GM03348 (cell line): ENCODE data around the gene ARHGAP23.

ENCODE experiments used
- DNase-seq: peaks from one replicate; pipeline ENCODE4 v3.0.0; 2012; ENCODE audit warnings: low spot score

ARHGAP23 gene

DNA sequence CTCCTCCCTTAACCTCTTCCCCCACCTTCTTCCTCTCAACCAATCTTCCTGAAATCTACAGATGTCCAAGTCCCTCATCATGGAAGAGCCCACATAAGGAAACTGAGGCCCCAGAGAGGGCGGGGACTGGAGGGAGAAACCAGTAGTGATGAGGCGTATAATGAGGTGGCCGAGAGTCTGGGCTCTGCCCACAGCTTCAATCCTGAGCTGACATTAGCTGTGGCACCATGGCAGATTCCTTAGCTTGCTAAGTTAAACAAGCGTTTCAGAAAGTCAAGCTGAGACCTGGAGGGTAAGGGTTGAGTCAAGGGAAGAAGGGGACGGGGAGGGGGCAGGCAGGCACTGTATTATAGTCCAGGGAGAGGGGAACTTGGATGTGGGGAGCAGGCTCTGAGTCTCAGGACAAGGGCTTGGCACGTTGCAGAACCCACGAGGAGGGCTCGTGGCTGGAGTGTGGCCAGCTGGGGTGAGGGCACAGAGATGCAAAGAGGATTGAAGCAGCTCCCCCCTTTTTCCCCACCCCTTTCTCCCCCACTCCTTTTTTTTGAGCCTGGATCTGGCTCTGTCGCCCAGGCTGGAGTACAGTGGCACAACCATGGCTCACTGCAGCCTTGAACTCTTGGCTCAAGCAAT is 13.3 kb downstream of the ARHGAP23 start:
- no peak for DNase-seq

DNA sequence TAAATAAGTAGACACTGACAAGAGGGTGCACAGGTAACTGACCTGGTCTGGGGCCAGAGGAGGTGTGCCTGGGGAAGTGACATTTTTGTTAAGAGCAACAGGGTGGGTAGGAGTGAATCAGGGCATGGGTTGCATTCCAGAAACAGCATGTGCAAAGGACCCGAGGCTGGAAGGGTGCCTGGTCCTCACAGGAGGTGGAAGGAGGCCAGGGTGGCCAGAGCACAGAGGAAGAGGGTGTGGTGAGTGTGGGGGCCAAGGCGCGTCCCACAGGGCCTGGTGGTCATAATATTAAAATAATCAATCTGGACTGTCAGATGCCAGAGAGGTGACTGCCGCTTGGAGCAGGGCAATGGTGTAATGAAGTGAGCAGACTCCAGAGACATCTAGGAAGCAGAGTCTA is 14.3 kb downstream of the ARHGAP23 start:
- DNase-seq: peak; percentile 50

DNA sequence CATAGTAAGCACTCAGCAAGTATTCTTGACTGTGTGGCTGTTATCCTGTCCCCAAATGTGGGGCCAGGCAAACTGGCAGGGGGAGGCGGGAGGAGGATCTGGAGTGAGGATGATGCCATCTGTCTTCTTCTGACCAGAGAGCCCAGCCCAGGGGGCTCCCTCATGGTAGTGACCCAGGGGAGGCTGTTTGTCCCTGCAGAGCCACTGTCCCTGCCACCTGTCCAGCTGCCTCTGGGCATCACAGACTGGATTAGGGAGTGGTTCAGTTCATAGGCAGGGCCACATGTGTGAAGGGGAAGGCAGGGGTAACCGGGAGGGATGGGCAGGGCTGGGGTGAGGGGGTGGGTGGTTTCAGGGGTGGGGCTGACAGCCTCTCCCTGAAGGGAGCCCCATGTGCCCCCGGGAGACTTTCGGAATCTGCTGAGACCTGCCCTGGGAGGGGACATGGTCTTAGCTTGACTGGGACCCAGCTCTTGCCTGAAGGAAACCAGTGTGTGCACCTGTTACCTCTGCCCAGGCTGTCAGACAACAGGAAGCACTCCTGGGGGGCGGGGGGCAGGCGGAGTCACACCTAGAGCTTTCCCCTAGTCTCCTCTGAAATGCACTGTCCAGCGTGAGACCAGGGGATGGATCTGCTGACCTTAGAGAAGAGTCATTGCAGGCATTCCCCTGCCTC is 15.2 kb downstream of the ARHGAP23 start:
- DNase-seq: no peak

DNA sequence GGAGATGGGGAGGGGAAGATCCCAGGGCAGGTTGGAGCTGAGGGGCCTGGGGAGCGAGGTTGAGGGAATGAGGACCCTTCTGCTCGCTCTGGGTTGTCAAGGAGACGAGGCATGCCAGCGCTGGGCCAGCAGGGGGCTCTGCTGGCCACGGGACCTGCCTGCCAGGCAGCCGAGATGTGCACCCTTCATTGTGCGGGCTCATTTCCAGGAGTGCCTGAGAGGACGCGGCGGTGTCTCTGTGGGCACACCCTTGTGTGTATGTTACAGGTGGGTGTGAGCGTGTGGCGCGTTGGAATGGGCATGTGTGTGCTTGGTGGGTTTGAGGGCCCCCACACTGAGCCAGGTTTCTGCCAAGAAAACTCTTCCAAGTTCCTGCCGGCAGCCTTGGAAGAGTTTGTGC is 15.9 kb downstream of the ARHGAP23 start:
- peak; percentile 88 for DNase-seq

DNA sequence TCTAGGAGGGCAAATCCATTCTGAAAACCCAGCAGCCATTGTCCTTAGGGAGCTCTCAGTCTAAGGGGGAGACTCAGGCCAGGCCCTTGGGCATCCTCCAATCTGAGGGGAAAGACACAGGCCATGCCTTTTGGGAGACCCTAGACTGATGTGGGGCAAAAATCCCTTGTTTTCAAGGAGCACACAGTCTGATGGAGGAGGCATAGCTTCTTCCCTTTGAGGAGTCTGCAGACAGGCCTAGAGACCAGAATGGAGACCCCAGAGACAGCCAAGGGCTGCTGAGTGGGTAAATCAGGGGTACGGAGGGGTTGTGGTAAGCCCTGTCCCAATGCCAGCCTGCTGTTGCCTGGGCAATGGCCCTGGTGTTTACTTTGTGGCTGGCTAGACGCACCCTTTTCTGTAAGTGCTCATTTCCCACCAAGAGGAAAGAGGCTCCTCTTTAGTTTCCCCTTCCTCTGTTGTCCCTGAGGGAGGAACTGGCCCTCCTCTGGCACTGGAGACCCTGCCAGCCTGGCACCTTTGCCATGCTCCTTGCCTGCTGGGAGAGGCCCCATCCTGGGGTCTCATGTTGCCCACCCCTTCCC is 19.3 kb downstream of the ARHGAP23 start:
- no peak for DNase-seq

DNA sequence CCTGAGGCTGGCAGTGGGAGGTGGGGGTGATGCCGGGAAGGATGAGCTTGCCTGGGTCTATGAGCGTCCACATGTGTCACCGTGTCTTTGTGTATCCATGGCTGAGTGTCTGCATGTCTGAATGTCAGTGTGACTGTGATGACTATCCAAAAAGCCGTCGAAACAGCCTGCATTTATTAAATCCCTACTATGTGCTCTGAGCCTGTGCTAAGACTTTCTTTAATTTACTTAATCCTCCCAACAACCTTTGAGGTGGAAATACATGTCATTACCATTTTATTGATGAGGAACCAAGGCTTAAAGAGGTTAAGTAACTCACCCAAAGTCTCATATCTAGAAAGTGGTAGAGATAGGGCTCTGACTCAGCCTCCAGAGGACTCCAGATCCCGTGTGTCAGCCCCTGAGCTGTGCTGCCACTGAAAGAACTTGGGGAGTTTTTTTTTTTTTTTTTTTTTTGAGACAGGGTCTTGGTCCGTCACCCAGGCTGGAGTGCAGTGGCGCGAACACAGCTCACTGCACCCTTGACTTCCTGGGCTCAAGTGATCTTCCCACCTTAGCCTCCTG is 20.0 kb downstream of the ARHGAP23 start:
- no peak for DNase-seq

DNA sequence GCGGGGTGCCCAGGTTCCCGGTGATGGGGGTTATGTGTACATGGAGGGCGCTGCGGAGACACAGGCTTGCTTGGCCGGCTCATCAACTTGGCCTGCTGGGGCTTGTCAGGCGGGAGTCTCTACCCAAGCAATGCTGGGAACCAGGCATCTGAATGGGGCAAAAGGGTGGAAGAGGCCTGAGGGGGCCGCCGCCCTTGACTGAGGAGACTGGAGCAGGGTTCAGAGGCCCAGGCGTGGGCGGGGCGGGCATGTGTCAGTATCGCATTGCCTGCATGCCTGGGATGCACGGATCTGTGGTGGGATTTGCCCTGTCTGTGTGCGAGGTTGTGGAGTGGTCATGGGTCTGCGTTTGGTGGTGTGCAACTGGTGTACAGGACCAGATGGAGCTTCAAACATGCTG is 21.1 kb downstream of the ARHGAP23 start:
- no peak for DNase-seq

DNA sequence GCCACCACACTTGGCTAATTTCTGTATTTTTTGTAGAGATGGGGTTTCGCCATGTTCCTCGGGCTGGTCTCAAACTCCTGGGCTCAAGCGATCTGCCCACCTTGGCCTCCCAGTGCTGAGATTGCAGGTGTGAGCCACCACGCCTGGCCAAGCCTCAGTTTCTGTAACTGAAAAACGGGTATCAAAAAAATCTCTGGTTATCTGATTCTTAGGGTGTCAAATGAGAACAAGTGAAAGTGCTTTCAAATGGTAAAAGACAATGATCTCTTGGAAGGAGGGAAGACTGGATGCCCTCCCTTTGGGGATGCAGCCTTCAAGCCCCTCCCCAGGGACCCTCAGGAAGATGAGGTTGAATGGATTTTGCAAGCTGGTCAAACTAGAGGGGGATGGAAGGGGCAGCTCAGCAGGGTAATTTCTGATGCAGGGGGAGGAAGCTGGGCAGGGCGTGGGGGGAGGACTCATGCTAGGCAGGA is 22.3 kb downstream of the ARHGAP23 start:
- DNase-seq: no peak

DNA sequence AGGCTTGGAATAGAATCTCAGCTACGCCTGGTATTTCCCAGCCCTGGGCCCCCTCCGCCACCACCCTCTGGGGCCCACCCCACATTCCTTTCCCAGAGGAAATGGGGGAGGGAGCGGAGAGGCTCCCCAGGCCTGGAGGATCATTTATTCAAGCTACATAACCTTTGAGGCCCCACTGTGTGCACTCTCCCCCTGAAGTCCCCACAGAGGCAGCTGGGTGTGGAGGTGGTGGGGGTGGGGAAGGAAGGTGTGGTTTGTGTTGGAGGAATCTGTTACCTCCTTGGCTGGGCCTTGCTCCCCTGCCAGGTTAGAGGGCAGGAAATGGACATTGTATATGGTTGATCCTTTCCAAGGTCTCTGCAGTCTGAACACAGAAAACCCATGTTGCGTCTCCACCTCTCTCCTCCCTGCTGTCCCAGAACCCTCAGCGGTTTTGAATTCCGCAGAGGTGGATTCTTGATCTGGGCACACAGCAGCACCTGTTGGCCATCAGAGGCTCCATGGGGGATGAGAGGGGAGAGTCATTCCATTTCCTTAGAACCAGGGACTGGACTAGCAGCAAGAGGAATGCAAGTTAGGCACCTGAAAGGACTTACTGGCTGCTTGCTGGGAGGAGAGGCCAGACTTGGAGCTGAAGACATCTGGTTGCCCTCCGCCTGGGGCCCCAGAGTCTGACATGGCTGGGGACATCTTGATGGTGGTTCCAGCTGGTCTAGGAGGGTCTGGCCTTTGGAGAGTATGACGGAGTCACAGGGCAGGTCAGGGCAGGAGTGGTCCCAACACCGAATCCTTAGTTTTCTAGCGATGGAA is 23.0 kb downstream of the ARHGAP23 start:
- DNase-seq: peak; percentile 94

DNA sequence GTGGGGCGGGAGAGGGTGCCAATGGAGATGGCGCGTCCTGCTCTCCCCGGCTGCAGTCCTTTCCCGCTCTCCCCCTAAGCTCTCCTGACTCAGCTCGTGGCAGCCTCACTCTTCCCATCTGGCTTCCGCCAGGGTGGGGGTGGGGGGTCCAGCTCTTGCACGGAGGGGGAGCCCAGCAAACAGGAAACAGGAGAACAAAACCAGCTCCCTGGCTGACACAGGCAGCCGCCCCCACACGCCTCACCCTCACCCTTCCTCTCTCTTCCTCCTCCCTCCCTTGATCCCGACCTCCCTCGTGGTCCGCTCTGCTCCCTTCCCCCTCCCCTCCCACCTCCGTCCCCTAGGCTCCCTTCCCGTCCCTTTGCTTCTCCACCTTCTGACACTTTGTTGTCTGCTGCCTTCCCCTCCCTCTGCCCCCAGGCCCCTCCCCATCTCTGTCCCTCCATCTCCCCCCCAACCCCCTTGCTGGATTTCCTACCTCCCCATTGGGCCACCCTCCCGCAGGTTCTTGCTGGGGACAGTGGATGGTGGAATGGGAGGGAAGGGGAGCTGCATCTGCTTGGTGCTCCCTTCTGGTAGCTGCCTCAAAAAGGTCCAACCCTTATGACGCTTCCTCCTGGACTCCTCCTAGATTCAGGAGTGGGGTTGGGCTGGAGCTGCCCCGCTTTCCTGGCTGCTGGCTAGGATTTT is 23.7 kb downstream of the ARHGAP23 start:
- DNase-seq: peak; percentile 92

DNA sequence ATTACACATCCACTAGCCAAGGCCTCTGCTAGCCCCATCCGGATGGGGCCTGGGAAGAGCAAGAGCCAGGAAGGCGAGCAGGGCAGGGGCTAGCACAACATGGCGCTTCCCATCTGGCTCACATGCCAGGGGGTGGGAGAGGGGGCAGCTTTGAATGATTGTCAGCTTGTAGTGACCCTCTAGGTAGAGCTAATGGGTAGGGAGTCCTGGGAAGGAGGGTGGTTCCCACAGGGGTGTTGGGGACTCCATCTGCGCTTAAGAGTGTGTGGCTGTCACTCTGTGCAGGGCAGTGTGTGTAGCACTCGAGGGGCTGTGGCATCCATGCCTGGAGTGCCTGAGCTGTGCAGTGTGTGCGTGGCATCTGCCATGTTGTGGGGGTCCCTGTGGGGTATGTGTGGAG is 24.5 kb downstream of the ARHGAP23 start:
- DNase-seq: no peak

DNA sequence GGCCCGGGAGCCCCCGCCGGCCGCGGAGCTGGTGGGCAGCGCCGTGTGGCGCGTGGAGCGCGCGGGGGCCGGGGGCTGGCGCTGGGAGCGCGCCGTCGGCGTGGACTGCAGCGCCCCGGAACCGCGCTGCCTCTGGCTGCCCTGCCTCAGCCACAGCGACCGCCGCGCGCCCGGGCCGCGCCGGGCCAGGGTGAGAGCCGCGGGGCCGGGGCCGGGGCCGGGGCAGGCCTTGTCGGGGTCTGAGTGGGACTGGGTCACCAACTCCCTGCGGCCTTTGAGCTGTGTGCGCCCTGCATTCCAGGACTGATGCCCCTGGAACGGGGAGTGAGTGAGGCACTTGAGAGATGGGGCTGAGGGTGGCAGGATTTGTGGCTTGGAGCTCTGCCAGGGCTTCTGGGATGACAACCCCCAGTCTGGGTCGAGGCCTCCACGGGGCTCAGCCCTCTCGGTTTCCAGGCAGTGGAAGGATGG is 25.7 kb downstream of the ARHGAP23 start:
- peak; percentile 73 for DNase-seq

DNA sequence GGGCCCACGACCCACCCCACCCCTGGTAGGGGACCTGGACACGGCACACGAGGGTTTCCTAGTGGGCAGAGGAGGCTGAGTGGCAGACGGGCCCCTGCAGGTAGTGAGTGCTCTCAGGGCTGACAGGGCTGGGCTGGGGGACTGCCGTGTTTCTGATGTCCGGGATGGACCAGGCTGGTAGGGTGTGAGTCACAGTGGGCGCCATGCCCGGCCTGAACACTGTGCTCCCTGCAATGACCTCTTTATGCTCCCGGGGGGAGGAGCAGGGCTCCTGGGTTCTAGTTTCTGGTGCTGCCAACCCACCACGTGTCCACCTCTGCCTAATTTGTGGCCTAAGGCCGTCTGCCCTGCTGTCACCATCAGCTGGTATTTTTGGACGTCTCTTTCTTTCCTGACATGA is 26.3 kb downstream of the ARHGAP23 start:
- DNase-seq: peak; percentile 89

DNA sequence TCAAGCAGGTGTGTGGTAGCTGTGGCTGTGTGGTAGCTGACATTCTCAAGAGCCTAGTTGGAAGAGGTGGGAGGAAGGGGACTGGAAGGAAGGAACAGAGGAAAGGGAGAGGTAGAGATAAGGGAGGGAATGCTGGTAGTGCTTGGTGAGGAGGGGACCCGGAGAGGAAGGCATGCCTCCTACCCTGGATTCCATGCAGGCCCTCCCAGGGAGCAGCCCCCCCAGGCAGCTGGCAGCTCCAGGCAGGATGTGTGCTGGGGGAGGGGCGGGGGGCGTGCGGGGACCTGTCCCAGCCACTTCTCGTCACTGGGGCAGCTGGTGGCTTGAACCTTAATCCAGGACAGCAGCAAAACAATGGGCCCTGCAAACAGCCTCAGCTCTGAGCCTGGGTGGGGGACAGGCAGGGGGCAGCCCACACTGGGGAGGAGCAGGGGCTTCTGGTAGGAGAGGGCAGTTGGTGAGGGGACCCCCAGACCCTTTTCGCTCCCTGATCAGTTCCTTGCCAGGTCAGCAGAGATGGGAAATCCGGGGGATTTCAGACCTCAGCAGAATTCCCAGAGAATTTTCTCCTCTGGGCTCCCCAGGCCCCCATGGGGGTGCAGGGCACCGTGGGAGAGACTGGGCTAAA is 27.1 kb downstream of the ARHGAP23 start:
- no peak for DNase-seq

DNA sequence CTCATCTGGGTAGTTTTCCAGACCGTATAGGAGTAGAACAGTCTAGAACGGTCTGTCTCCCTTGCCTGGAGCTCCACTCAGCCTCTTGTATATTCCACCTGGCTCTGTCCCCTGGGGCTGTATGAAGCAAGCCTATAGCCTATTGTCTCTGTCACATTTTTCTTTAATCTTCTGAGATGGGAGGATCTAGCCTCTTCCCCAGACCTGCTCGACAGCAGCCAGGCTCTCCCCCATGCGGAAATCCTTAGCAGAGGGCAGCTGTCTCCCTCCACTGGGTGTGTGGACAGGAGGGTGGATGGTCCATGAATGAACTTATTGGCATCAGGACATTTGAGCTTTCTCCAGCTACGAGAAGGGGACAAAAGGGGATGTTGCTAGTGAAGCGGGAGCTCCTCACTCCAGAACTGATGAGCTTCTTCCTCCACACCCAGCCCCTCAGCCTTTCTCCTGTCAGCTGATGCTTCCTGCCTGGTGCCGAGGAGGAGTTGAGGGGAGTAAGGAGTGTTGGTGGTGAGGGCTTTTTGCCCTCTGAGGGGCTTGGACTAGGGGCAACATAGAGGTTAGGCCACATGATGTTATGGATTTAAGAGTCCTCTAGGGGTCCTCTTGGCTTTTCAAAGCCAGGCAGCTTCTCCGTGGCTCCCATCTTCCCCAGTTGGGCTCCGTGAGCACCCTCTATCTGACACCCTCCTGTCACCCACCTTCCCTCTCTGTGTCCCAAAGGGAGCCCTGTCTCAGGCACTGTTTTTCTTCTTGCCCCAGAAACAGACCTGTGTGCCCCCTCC is 28.0 kb downstream of the ARHGAP23 start:
- DNase-seq: no peak

DNA sequence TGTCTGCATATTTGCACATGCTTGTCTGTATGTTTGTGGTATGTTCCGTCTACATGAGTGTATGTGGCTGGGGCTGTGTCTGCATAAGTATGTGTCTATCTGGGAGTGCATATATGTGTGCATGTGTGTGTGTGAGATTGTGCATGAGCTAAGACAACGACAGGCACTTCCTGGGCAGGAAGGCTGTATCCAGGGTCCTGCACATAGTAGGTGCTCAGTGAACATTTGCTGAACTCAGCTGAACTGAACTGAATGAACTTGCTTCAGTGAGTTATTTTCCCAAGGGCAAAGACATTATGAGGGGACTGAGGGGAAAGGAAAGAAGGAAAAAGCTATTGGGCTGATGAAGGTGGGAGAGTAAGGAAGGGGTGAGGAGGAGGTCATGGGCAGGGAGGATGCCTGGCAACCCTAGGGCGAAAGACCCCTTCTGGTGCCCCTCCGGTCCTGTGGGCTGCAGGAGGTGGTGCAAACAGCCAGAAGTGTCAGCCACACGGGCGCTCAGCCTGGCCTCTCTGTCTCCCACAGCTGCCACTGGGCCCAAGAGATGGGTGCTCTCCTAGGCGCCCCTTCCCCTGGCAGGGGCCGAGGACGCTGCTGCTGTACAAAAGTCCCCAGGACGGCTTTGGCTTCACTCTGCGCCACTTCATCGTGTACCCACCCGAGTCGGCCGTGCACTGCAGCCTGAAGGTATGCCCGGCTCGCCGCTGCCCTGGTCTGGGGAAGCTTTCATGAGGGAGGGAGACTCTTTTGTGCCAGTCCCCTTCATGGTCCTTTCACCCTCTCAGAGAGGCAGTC is 29.5 kb downstream of the ARHGAP23 start:
- DNase-seq: no peak

DNA sequence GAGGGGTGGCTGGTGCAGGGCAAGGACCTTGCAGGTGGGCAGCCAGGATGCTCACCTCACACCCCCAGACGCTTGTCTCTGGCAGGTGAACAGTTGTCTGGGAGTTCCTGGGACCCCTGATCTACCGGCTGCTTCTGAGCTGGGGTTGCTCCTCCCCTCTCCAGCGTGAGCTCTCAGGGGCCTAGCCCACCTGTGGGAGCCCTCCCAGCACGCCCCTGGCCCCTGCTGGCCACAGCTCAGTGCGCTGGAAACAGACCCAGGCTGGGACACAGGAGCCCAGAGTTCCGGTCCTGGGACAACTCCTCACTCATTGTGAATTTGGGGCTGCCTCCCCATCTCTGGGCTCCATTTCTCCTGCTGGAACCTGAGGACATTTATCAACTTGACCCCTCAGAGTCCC is 30.3 kb downstream of the ARHGAP23 start:
- DNase-seq: no peak

DNA sequence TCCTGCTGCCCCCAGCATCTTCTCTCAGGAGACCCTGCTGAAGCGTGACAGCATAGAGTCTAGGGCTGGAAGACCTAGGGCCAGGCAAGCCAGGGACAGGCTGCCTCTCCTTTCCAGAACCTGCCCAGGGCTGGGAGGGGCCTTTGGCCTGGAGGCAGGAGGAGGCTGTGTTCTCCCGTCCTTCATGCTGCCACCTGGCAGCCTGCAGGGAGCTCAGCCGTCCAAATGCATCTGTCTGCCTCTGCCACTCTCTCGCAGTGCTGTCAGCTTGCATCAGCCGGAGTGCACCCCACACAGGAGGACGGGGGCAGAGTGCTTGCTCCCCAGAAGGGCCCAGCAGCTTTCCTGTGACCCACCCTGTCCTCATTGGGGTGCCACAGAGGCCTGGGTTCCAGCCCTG is 31.3 kb downstream of the ARHGAP23 start:
- no peak for DNase-seq

DNA sequence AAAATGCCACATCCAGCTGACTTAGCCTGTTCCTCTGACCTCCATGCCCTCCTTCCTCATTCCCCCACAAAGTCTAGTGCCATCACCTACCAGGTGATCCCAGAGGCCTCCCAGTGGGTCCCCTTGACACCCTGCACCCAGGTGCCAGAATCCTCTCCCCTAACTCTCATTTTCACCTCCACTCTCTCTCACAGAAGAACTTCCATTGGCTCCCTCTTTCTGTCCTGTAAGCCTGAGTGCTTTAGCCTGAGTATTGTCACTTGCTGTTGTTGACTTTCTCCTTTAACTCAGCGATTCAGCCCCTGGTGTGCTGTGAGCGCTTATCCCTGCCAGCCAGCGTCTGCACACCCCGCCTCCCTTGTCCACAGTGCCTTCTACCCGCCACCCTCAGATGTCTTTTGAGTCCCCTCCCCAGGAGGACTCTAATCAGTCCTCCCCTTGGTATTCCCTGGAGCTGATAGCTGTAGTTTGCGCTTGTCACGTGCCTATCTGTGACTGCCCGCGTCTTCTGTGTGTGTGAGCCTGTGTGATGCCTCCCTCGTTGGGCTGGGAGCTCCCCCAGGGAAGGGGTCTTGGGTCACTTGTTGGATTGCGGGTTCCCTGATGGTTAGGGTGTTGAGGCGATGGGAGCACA is 31.9 kb downstream of the ARHGAP23 start:
- no peak for DNase-seq
